Hepatocyte (in vitro differentiated cells): ENCODE results near the gene POU2AF1.

Experiments used
- EZH2 ChIP-seq: fragments of 200-600 bp; sonication (generic); IDR thresholded peaks from 2 replicates; pipeline ENCODE4 v1.6.1; 2016; ENCODE audit warnings: antibody characterized with exemption, mild to moderate bottlenecking, borderline replicate concordance
- EZH2phosphoT487 ChIP-seq: fragments of 200-600 bp; sonication (generic); IDR thresholded peaks from one replicate; pipeline ENCODE4 v1.6.1; 2018; ENCODE audit warnings: antibody characterized with exemption, mild to moderate bottlenecking, low read depth, moderate library complexity; ENCODE audit not compliant: unreplicated experiment, severe bottlenecking
- TF ChIP-seq, protein P1 (sequence below): fragments of 200-600 bp; sonication (generic); IDR thresholded peaks from 2 replicates; pipeline ENCODE4 v1.5.1; 2016; ENCODE audit warnings: antibody characterized with exemption, mild to moderate bottlenecking; ENCODE audit not compliant: poor library complexity

GRCh38 chr11:111351374-111352055, 27.6 kb downstream of the POU2AF1 start:
- TF ChIP-seq, protein P1, sequence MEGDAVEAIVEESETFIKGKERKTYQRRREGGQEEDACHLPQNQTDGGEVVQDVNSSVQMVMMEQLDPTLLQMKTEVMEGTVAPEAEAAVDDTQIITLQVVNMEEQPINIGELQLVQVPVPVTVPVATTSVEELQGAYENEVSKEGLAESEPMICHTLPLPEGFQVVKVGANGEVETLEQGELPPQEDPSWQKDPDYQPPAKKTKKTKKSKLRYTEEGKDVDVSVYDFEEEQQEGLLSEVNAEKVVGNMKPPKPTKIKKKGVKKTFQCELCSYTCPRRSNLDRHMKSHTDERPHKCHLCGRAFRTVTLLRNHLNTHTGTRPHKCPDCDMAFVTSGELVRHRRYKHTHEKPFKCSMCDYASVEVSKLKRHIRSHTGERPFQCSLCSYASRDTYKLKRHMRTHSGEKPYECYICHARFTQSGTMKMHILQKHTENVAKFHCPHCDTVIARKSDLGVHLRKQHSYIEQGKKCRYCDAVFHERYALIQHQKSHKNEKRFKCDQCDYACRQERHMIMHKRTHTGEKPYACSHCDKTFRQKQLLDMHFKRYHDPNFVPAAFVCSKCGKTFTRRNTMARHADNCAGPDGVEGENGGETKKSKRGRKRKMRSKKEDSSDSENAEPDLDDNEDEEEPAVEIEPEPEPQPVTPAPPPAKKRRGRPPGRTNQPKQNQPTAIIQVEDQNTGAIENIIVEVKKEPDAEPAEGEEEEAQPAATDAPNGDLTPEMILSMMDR = no peak
- no peak for TF ChIP-seq EZH2
- TF ChIP-seq EZH2phosphoT487 = no peak
